IPS DF 4.7 (cell line): ENCODE measurements around the gene AHDC1.

Experiments
- DNase-seq: peaks from one replicate; pipeline ENCODE4 v3.0.0-alpha.2; 2013; ENCODE audit warnings: low spot score; ENCODE audit errors: extremely low read depth

AHDC1 gene

GRCh38 chr1:27485363-27485762 is 118.6 kb downstream of the AHDC1 start:
- DNase-seq, result no peak
